Natural killer cell (primary cell): ENCODE measurements around the gene PLEKHJ1. TPM values are rescaled to one million over a fixed set of nuclear protein-coding genes. Genes with fewer than 3 reads are reported as not detected.

Source experiments
- ATAC-seq, 3 donors: fragments of 150-1000 bp in 2 of 3; fragments of 200-7000 bp in 1 of 3; cut with Tn5 transposase; 1 replicate in 1 of 3; 2 replicates in 2 of 3; pipeline ENCODE4 v1.10.0; 2021; ENCODE audit warnings: mild to moderate bottlenecking in 2 of 3, moderate library complexity in 2 of 3
- DNase-seq, 2 donors: peaks; one replicate each; pipeline versions ENCODE4 v3.0.0 to v3.0.0-alpha.2; 2013 to 2021; ENCODE audit warnings: mixed read lengths in 1 of 2
- H3K27ac ChIP-seq: one replicate; pipeline ENCODE4 v1.5.1; 2013; ENCODE audit warnings: mild to moderate bottlenecking, low read length
- H3K27me3 ChIP-seq: one replicate; pipeline ENCODE4 v1.6.1; 2013; ENCODE audit warnings: low read length; ENCODE audit not compliant: control insufficient read depth, insufficient read depth
- H3K36me3 ChIP-seq: one replicate; pipeline ENCODE4 v1.6.1; 2013; ENCODE audit warnings: low read length; ENCODE audit not compliant: control insufficient read depth, insufficient read depth
- H3K4me1 ChIP-seq: one replicate; pipeline ENCODE4 v1.6.1; 2013; ENCODE audit warnings: low read length; ENCODE audit not compliant: control insufficient read depth, insufficient read depth
- H3K4me3 ChIP-seq: one replicate; pipeline ENCODE4 v1.5.1; 2013; ENCODE audit warnings: low read length
- H3K9me3 ChIP-seq: one replicate; pipeline ENCODE4 v1.6.1; 2013; ENCODE audit warnings: low read length; ENCODE audit not compliant: control insufficient read depth, insufficient read depth
- H3K27ac Mint-ChIP-seq, 2 donors: one replicate each; pipeline ENCODE4 v1.8.0; 2022; ENCODE audit warnings: mild to moderate bottlenecking in 2 of 2, mixed read lengths in 2 of 2, moderate library complexity in 1 of 2
- H3K27me3 Mint-ChIP-seq, 2 donors: one replicate each; pipeline ENCODE4 v1.8.0; 2022; ENCODE audit warnings: low read depth in 2 of 2, mixed read lengths in 2 of 2
- H3K36me3 Mint-ChIP-seq: one replicate; pipeline ENCODE4 v1.8.0; 2022; ENCODE audit warnings: mixed read lengths
- H3K4me1 Mint-ChIP-seq, 2 donors: one replicate each; pipeline ENCODE4 v1.8.0; 2022; ENCODE audit warnings: mixed read lengths in 2 of 2
- H3K4me3 Mint-ChIP-seq: one replicate; pipeline ENCODE4 v1.8.0; 2022; ENCODE audit warnings: mild to moderate bottlenecking, moderate library complexity, mixed read lengths
- H3K9me3 Mint-ChIP-seq, 2 donors: one replicate each; pipeline ENCODE4 v1.8.0; 2022; ENCODE audit warnings: mixed read lengths in 2 of 2
- CTCF ChIP-seq: fragments of 200-600 bp; IDR thresholded peaks from one replicate; pipeline ENCODE4 v1.8.0; 2022; ENCODE audit warnings: antibody characterized with exemption
- WGBS: methylation state at CpG from one replicate; pipeline ENCODE4 v1.1.7; 2013; ENCODE audit warnings: missing lambda C conversion rate; ENCODE audit not compliant: insufficient coverage; 5-methylcytosine and 5-hydroxymethylcytosine counted together
- intact Hi-C: fragments of 100-400 bp; cut with micrococcal nuclease; formaldehyde crosslinking; loops from one replicate; pipeline ENCODE4 v1.14.2; 2022
- total RNA-seq, 4 donors: library from RNA; stranded (reverse); fragments of 120-200 nt in 1 of 4; gene quantifications; one replicate each; pipeline versions ENCODE4 v1.2.3 to v1.2.4, GENCODE V29; 2013 to 2022

Gene PLEKHJ1
- total RNA-seq, 3 donors from 2014 or later (not counting 1 experiment from before 2014, with no cell fraction given): 36.7 to 45.8 (median 44.7) TPM

GRCh38 chr19:2237869-2238153 lies 1.7 kb upstream of the PLEKHJ1 start:
- ATAC-seq (no peak), DNase-seq (no peak)
- Mint-ChIP-seq H3K4me3 (peak overlapping the region; percentile 94), H3K36me3 (no peaks in the 10 kb centered on the region), H3K4me1 (peaks cover 64 to 76% of the 10 kb centered on the region in 2 donors), H3K27me3 (no peaks in the 10 kb centered on the region), H3K27ac (peak overlapping the region; percentile 98 to 100), H3K9me3 (peaks cover 0 to 3% of the 10 kb centered on the region in 2 donors)
- Histone ChIP-seq H3K4me3 (no peak overlapping the region), H3K27me3 (no peaks in the 10 kb centered on the region), H3K27ac (peak overlapping the region; percentile 99), H3K36me3 (peaks cover 21% of the 10 kb centered on the region), H3K4me1 (peaks cover 79% of the 10 kb centered on the region), H3K9me3 (no peaks in the 10 kb centered on the region)
- no peak for TF ChIP-seq CTCF
- intact Hi-C loops: loop anchor here (2.0 to 10.0 kb wide), 3 partner anchors 79 to 151 kb away; partner anchors contain the start of gene AP3D1
- WGBS: 74% methylated on average over 6 of the region's 6 CpGs

GRCh38 chr19:2237051-2237868 lies 1.1 kb upstream of the PLEKHJ1 start:
- Mint-ChIP-seq H3K9me3 (peaks cover 0 to 3% of the 10 kb centered on the region in 2 donors), H3K27ac (peak overlapping the region; percentile 98 to 100), H3K4me1 (peaks cover 60 to 71% of the 10 kb centered on the region in 2 donors), H3K4me3 (peak overlapping the region; percentile 94), H3K36me3 (no peaks in the 10 kb centered on the region), H3K27me3 (no peaks in the 10 kb centered on the region)
- Histone ChIP-seq H3K27me3 (no peaks in the 10 kb centered on the region), H3K4me1 (peaks cover 74% of the 10 kb centered on the region), H3K36me3 (peaks cover 18% of the 10 kb centered on the region), H3K4me3 (peak overlapping the region; percentile 65), H3K27ac (peak overlapping the region; percentile 99), H3K9me3 (no peaks in the 10 kb centered on the region)
- 40% methylated on average over 43 of the region's 43 CpGs for WGBS
- intact Hi-C loops: loop anchor here (2.0 to 10.0 kb wide), 3 partner anchors 80 to 150 kb away; partner anchors contain the start of gene AP3D1
- DNase-seq: peak in 1 of 2 donors; percentile 31
- ATAC-seq: no peak
- TF ChIP-seq CTCF: no peak

GRCh38 chr19:2236064-2236313 lies 140 bp downstream of the PLEKHJ1 start:
- intact Hi-C loops: loop anchor here (1.0 to 10.0 kb wide), 6 partner anchors 33 to 149 kb away; partner anchors contain the start of genes AP3D1, LSM7 and SPPL2B
- Mint-ChIP-seq H3K9me3 (peaks cover 0 to 3% of the 10 kb centered on the region in 2 donors), H3K27me3 (no peaks in the 10 kb centered on the region), H3K36me3 (no peaks in the 10 kb centered on the region), H3K4me1 (peaks cover 51 to 62% of the 10 kb centered on the region in 2 donors), H3K27ac (peak overlapping the region; percentile 98 to 100), H3K4me3 (peak overlapping the region; percentile 94)
- WGBS: under 1% methylated on average over 28 of the region's 28 CpGs
- H3K9me3 ChIP-seq: no peaks in the 10 kb centered on the region
- no peak for TF ChIP-seq CTCF
- no peaks in the 10 kb centered on the region for H3K27me3 ChIP-seq
- peak overlapping the region; percentile 65 for H3K4me3 ChIP-seq
- peaks cover 14% of the 10 kb centered on the region for H3K36me3 ChIP-seq
- ATAC-seq (no peak), DNase-seq (no peak)
- peaks cover 61% of the 10 kb centered on the region for H3K4me1 ChIP-seq
- H3K27ac ChIP-seq: peak overlapping the region; percentile 49
